ENCODE data around the gene ERVH48-1. TPM values are rescaled to one million over a fixed set of nuclear protein-coding genes. Genes with fewer than 3 reads are reported as not detected.

ERVH48-1 gene
- total RNA-seq, 1 donor from 2014 or later, result not detected

GRCh38 chr21:42906233-42906632, 19.2 kb downstream of the ERVH48-1 start:
- Mint-ChIP-seq H3K4me1 (ENCODE audit: unreplicated experiment) (no peaks in the 10 kb centered on the region), H3K4me3 (ENCODE audit: unreplicated experiment) (no peak overlapping the region), H3K9me3 (ENCODE audit: unreplicated experiment) (no peaks in the 10 kb centered on the region), H3K27ac (ENCODE audit: unreplicated experiment) (no peak overlapping the region), H3K27me3 (ENCODE audit: unreplicated experiment) (no peaks in the 10 kb centered on the region), H3K36me3 (ENCODE audit: unreplicated experiment) (peaks cover 38% of the 10 kb centered on the region)
- DNase-seq (ENCODE audit: extremely low spot score, unreplicated experiment), result no peak
- no peak for TF ChIP-seq CTCF (IDR thresholded peaks at IDR 0.05)

- no peak for DNase-seq (ENCODE audit: extremely low spot score, unreplicated experiment)
- H3K9me3 Mint-ChIP-seq (ENCODE audit: unreplicated experiment), result no peaks in the 10 kb centered on the region
- H3K27me3 Mint-ChIP-seq (ENCODE audit: unreplicated experiment), result no peaks in the 10 kb centered on the region
- H3K27ac Mint-ChIP-seq (ENCODE audit: unreplicated experiment), result no peak overlapping the region
- H3K36me3 Mint-ChIP-seq (ENCODE audit: unreplicated experiment), result peaks cover 34% of the 10 kb centered on the region
- no peaks in the 10 kb centered on the region for H3K4me1 Mint-ChIP-seq (ENCODE audit: unreplicated experiment)
- no peak overlapping the region for H3K4me3 Mint-ChIP-seq (ENCODE audit: unreplicated experiment)
- TF ChIP-seq CTCF (IDR thresholded peaks at IDR 0.05), result no peak
Observed at GRCh38 chr21:42905195-42905594, 20.2 kb downstream of the ERVH48-1 start.

GRCh38 chr21:42903817-42904216, 21.6 kb downstream of the ERVH48-1 start:
- no peaks in the 10 kb centered on the region for H3K9me3 Mint-ChIP-seq (ENCODE audit: unreplicated experiment)
- TF ChIP-seq CTCF (IDR thresholded peaks at IDR 0.05), result no peak
- peaks cover 32% of the 10 kb centered on the region for H3K36me3 Mint-ChIP-seq (ENCODE audit: unreplicated experiment)
- no peak overlapping the region for H3K4me3 Mint-ChIP-seq (ENCODE audit: unreplicated experiment)
- no peak for DNase-seq (ENCODE audit: extremely low spot score, unreplicated experiment)
- no peaks in the 10 kb centered on the region for H3K4me1 Mint-ChIP-seq (ENCODE audit: unreplicated experiment)
- H3K27ac Mint-ChIP-seq (ENCODE audit: unreplicated experiment), result no peak overlapping the region
- no peaks in the 10 kb centered on the region for H3K27me3 Mint-ChIP-seq (ENCODE audit: unreplicated experiment)

- Mint-ChIP-seq H3K36me3 (ENCODE audit: unreplicated experiment) (peaks cover 28% of the 10 kb centered on the region), H3K4me1 (ENCODE audit: unreplicated experiment) (no peaks in the 10 kb centered on the region), H3K27ac (ENCODE audit: unreplicated experiment) (no peak overlapping the region), H3K4me3 (ENCODE audit: unreplicated experiment) (no peak overlapping the region), H3K27me3 (ENCODE audit: unreplicated experiment) (no peaks in the 10 kb centered on the region), H3K9me3 (ENCODE audit: unreplicated experiment) (no peaks in the 10 kb centered on the region)
- no peak for TF ChIP-seq CTCF (IDR thresholded peaks at IDR 0.05)
- no peak for DNase-seq (ENCODE audit: extremely low spot score, unreplicated experiment)
Observed at GRCh38 chr21:42900446-42900845, 25.0 kb downstream of the ERVH48-1 start.

- Mint-ChIP-seq H3K27me3 (ENCODE audit: unreplicated experiment) (no peaks in the 10 kb centered on the region), H3K4me3 (ENCODE audit: unreplicated experiment) (peak within 1 kb of the TSS; percentile 83), H3K4me1 (ENCODE audit: unreplicated experiment) (peaks cover 12% of the 10 kb centered on the region), H3K27ac (ENCODE audit: unreplicated experiment) (peak within 1 kb of the TSS; percentile 94), H3K36me3 (ENCODE audit: unreplicated experiment) (peaks cover 5% of the 10 kb centered on the region), H3K9me3 (ENCODE audit: unreplicated experiment) (no peaks in the 10 kb centered on the region)
- TF ChIP-seq CTCF (IDR thresholded peaks at IDR 0.05), result no peak
- DNase-seq (ENCODE audit: extremely low spot score, unreplicated experiment), result peak; percentile 100
Observed at GRCh38 chr21:42892931-42893755, 32.3 kb downstream of the ERVH48-1 start, which contains the start of gene NDUFV3. Gene NDUFV3 (plus strand): TSS chr21:42893309. CDS start chr21:42893334, 25 bp downstream.
